ENCODE measurements around the gene MAGEA4. TPM values are rescaled to one million over a fixed set of nuclear protein-coding genes. Genes with fewer than 3 reads are reported as not detected.

Gene MAGEA4
- total RNA-seq, 2 donors from 2014 or later = not detected

DNA sequence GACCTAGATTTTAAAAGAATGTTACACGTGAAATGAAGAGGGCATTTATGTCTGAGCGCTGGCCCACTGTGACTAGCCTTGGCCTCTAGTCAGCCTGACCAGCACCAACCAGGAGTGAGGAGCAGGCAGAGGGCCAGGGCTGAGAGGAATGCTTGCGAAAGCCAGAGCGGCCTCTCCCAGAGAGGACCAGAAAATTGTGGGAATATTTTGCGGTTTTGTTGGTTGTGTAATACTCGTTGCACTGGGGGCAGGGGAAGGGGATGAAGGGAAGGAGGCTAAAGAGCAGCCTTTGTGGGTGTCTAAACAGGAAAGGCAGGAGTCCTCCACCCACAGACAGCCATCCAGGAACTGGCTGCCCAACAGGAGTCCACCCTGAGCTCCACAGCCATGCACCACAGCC, 58.0 kb downstream of the MAGEA4 start:
- no peak overlapping the region for H3K4me3 ChIP-seq (ENCODE audit: low read length)
- H3K27me3 ChIP-seq (ENCODE audit: control insufficient read depth, insufficient read depth, low read length, poor library complexity, severe bottlenecking) = peaks cover 20% of the 10 kb centered on the region
- no peak overlapping the region for H3K27ac ChIP-seq (ENCODE audit: low read depth, low read length)
- no peaks in the 10 kb centered on the region for H3K4me1 ChIP-seq (ENCODE audit: control insufficient read depth, insufficient read depth, low read length)
- H3K9ac ChIP-seq (ENCODE audit: extremely low read depth, low read length, poor library complexity, severe bottlenecking) = no peak overlapping the region
- Mint-ChIP-seq H3K4me3 (no peak overlapping the region), H3K4me1 (peaks cover 2% of the 10 kb centered on the region), H3K9me3 (peaks cover 66% of the 10 kb centered on the region), H3K36me3 (ENCODE audit: low read depth) (peaks cover 9% of the 10 kb centered on the region), H3K27ac (no peak overlapping the region), H3K27me3 (ENCODE audit: insufficient read depth) (peaks cover 20% of the 10 kb centered on the region)
- DNase-seq = no peak
- WGBS, 2 experiments (ENCODE audit: insufficient coverage in 1 of 2, insufficient read length in 1 of 2) = 95% methylated on average over 6 of the region's 6 CpGs; no CpG with 5 or more reads in 1 of the 2 experiments
- TF ChIP-seq CTCF (conservative IDR thresholded peaks at IDR 0.05) = no peak
- H3K36me3 ChIP-seq (ENCODE audit: control insufficient read depth, insufficient read depth, low read length) = no peaks in the 10 kb centered on the region
- H3K9me3 ChIP-seq (ENCODE audit: control insufficient read depth, low read length) = no peaks in the 10 kb centered on the region

GRCh38 chrX:151973060-151973661, 60.5 kb downstream of the MAGEA4 start:
- peak overlapping the region; percentile 53 for H3K4me3 Mint-ChIP-seq
- TF ChIP-seq CTCF (conservative IDR thresholded peaks at IDR 0.05) = no peak
- no peaks in the 10 kb centered on the region for H3K4me1 ChIP-seq (ENCODE audit: control insufficient read depth, insufficient read depth, low read length)
- H3K27ac ChIP-seq (ENCODE audit: low read depth, low read length) = no peak overlapping the region
- H3K4me3 ChIP-seq (ENCODE audit: low read length) = peak overlapping the region; percentile 60
- no peak overlapping the region for H3K27ac Mint-ChIP-seq
- no peaks in the 10 kb centered on the region for H3K36me3 ChIP-seq (ENCODE audit: control insufficient read depth, insufficient read depth, low read length)
- H3K36me3 Mint-ChIP-seq (ENCODE audit: low read depth) = peaks cover 9% of the 10 kb centered on the region
- peaks cover 29% of the 10 kb centered on the region for H3K27me3 Mint-ChIP-seq (ENCODE audit: insufficient read depth)
- H3K4me1 Mint-ChIP-seq = peaks cover 2% of the 10 kb centered on the region
- no peaks in the 10 kb centered on the region for H3K9me3 ChIP-seq (ENCODE audit: control insufficient read depth, low read length)
- peak; percentile 63 for DNase-seq
- 81% methylated on average over 4 of the region's 4 CpGs; no CpG with 5 or more reads in 1 of the 2 experiments for WGBS, 2 experiments (ENCODE audit: insufficient coverage in 1 of 2, insufficient read length in 1 of 2)
- H3K9ac ChIP-seq (ENCODE audit: extremely low read depth, low read length, poor library complexity, severe bottlenecking) = no peak overlapping the region
- peaks cover 60% of the 10 kb centered on the region for H3K9me3 Mint-ChIP-seq
- peaks cover 22% of the 10 kb centered on the region for H3K27me3 ChIP-seq (ENCODE audit: control insufficient read depth, insufficient read depth, low read length, poor library complexity, severe bottlenecking)

GRCh38 chrX:151973851-151974335, 61.2 kb downstream of the MAGEA4 start:
- no peaks in the 10 kb centered on the region for H3K36me3 ChIP-seq (ENCODE audit: control insufficient read depth, insufficient read depth, low read length)
- no peak overlapping the region for H3K9ac ChIP-seq (ENCODE audit: extremely low read depth, low read length, poor library complexity, severe bottlenecking)
- H3K36me3 Mint-ChIP-seq (ENCODE audit: low read depth) = peaks cover 3% of the 10 kb centered on the region
- peaks cover 52% of the 10 kb centered on the region for H3K9me3 Mint-ChIP-seq
- H3K4me3 ChIP-seq (ENCODE audit: low read length) = peak overlapping the region; percentile 60
- H3K4me1 ChIP-seq (ENCODE audit: control insufficient read depth, insufficient read depth, low read length) = no peaks in the 10 kb centered on the region
- TF ChIP-seq CTCF (conservative IDR thresholded peaks at IDR 0.05) = no peak
- no peak overlapping the region for H3K27ac ChIP-seq (ENCODE audit: low read depth, low read length)
- no peaks in the 10 kb centered on the region for H3K9me3 ChIP-seq (ENCODE audit: control insufficient read depth, low read length)
- H3K27me3 Mint-ChIP-seq (ENCODE audit: insufficient read depth) = peaks cover 29% of the 10 kb centered on the region
- H3K4me1 Mint-ChIP-seq = peaks cover 2% of the 10 kb centered on the region
- WGBS, 2 experiments (ENCODE audit: insufficient coverage in 1 of 2, insufficient read length in 1 of 2) = 31 to 75% methylated on average over 2 to 21 of the region's 21 CpGs
- peaks cover 22% of the 10 kb centered on the region for H3K27me3 ChIP-seq (ENCODE audit: control insufficient read depth, insufficient read depth, low read length, poor library complexity, severe bottlenecking)
- DNase-seq = no peak
- peak overlapping the region; percentile 53 for H3K4me3 Mint-ChIP-seq
- no peak overlapping the region for H3K27ac Mint-ChIP-seq

Small RNA genes lying within 50 kb of the gene (microRNA-seq; reads per million reads assigned to microRNA genes)
- 73.3 reads per million, percentile 71 among the genes with 10 or more reads in this experiment for gene MIR224 (ENCODE audit: borderline microRNAs expressed)
- gene MIR452 (ENCODE audit: borderline microRNAs expressed) = 34.9 reads per million, percentile 62 among the genes with 10 or more reads in this experiment

Other genes starting within 250 kb of the MAGEA4 start
- gene PRRG3, start 217.4 kb upstream of the MAGEA4 start, total RNA-seq = 10 to 100 TPM in 1 of 2 donors, 1 to 10 TPM in 1; 4.8 to 11.4 TPM
- not detected for gene FATE1, start 196.9 kb upstream of the MAGEA4 start, total RNA-seq
- gene CNGA2, start 178.1 kb upstream of the MAGEA4 start, total RNA-seq = not detected
- 10 to 100 TPM in 1 of 2 donors, 1 to 10 TPM in 1; 6.6 to 13.3 TPM for gene GABRE, start 61.8 kb downstream of the MAGEA4 start, total RNA-seq
- not detected for gene MAGEA10, start 225.7 kb downstream of the MAGEA4 start, total RNA-seq

All from endodermal cell (in vitro differentiated cells).